ENCODE results near the gene MYOM1.

MYOM1 gene

DNA sequence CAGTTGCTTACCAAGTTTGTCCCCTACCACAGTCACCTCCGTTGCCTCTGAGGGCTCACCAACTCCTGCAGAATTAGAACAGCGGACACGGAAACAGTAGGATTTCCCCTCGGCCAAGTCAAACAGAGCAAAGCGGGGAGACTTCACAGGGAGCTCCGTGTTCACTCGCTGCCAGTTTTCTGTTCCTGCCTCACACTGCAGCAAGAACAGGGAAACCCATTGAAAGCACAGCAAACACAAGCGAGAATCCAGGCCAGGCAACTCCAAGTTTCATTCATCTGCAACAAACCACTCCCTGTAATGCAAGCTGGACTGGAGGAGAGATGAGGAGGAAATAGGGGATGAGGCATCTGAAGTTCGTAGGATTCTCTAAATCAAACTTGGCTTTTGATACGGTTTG, 84.2 kb downstream of the MYOM1 start:
- TF ChIP-seq CTCF (IDR thresholded peaks at IDR 0.05) = no peak
- TF ChIP-seq ZFX (IDR thresholded peaks at IDR 0.05; ENCODE audit: borderline replicate concordance) = no peak

GRCh38 chr18:3132700-3133099, 87.1 kb downstream of the MYOM1 start:
- TF ChIP-seq ZFX (IDR thresholded peaks at IDR 0.05; ENCODE audit: borderline replicate concordance) (no peak), CTCF (IDR thresholded peaks at IDR 0.05) (no peak)
- H3K27ac ChIP-seq = no peak overlapping the region

More for the DNA sequence above, 84.2 kb downstream of the MYOM1 start:
- no peak overlapping the region for H3K27ac ChIP-seq

GRCh38 chr18:3130344-3130743, 89.4 kb downstream of the MYOM1 start:
- H3K27ac ChIP-seq = no peak overlapping the region
- TF ChIP-seq ZFX (IDR thresholded peaks at IDR 0.05; ENCODE audit: borderline replicate concordance) = no peak
- TF ChIP-seq CTCF (IDR thresholded peaks at IDR 0.05) = no peak

DNA sequence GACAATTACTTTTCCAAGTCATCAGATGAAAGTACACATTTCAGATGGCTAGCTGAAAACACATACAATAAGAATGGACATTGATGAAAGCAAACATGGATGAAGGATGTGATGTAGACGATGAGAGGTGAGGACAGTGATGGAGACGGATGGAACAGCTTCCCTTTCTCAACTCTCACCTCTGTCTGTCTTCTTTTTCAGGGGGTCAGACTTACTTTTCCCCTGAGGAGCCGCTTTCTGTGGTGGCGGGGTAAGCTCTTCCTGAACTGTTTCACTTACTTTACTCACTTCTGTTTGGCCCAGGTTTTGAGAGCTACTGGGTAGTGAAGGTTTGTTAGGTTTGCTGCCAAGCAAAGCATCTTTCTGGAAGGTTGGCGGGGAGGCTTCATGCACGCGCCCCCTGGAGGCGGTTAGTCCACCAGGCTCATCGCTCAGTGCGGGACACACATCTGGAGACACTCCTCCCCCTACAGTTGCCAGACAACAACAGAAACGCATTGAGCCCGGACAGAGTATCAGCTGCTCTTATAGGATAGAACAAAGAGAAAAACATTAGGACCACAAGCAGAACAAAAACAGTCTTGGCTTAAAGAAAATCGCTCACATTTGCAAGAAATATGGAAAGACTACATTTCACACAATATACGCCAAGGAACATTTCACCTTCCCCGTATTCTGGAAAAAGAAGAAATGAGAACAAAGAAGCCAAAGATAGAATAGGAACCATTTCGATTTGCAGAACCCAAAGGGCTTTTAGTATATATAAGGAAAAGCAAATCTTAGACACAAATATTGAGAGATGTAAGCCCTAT, 90.5 kb downstream of the MYOM1 start:
- TF ChIP-seq ZFX (IDR thresholded peaks at IDR 0.05; ENCODE audit: borderline replicate concordance) = no peak
- peak; percentile 95 for TF ChIP-seq CTCF (IDR thresholded peaks at IDR 0.05)
- H3K27ac ChIP-seq = no peak overlapping the region

- no peak overlapping the region for H3K27ac ChIP-seq
- TF ChIP-seq CTCF (IDR thresholded peaks at IDR 0.05) = no peak
- no peak for TF ChIP-seq ZFX (IDR thresholded peaks at IDR 0.05; ENCODE audit: borderline replicate concordance)
These were observed 93.2 kb downstream of the MYOM1 start for GRCh38 chr18:3126457-3127097.

GRCh38 chr18:3124822-3125221, 94.9 kb downstream of the MYOM1 start:
- no peak for TF ChIP-seq ZFX (IDR thresholded peaks at IDR 0.05; ENCODE audit: borderline replicate concordance)
- TF ChIP-seq CTCF (IDR thresholded peaks at IDR 0.05) = no peak

DNA sequence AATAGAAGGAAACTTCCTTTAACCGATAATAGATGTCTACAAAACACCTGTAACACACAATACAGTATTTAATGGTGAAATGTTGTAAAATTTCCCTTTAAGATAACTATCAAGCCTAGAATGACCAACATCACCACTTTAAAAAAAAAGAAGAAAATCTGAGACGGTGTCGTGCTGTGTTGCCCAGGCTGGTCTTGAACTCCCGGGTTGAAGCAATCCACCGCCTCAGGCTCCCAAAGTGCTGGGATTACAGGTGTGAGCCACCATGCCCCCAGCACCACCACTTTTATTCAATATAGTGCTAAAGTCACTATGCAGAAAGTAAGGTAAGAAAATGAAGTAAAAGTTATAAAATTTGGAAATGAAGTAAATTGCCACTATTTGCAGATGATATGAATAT, 96.9 kb downstream of the MYOM1 start:
- TF ChIP-seq CTCF (IDR thresholded peaks at IDR 0.05) (no peak), ZFX (IDR thresholded peaks at IDR 0.05; ENCODE audit: borderline replicate concordance) (no peak)
- no peak overlapping the region for H3K27ac ChIP-seq

More at GRCh38 chr18:3124822-3125221, 94.9 kb downstream of the MYOM1 start:
- H3K27ac ChIP-seq = no peak overlapping the region
